Activated T-helper 2 cell treated with anti-CD3 and anti-CD28 coated beads, Interferon-gamma antibody, Interleukin-2, Interleukin-4, amounts not matched to agents 10 μg/mL and 5 μg/mL and 100 μg/mL, durations not matched to agents 14 hours and 24 hours and 36 hours (primary cell): Measurements from ENCODE around the gene EYA4. TPM values are rescaled to one million over a fixed set of nuclear protein-coding genes. Genes with fewer than 3 reads are reported as not detected.

Experiments
- DNase-seq: peaks from one replicate; pipeline ENCODE4 v3.0.0; 2021; ENCODE audit warnings: low spot score
- H3K27ac Mint-ChIP-seq: one replicate; pipeline ENCODE4 v1.8.0; 2021; ENCODE audit warnings: mixed read lengths
- H3K27me3 Mint-ChIP-seq: one replicate; pipeline ENCODE4 v1.8.0; 2021; ENCODE audit warnings: low read depth, mixed read lengths
- H3K36me3 Mint-ChIP-seq: one replicate; pipeline ENCODE4 v1.8.0; 2021; ENCODE audit warnings: low read depth, mixed read lengths
- H3K4me1 Mint-ChIP-seq: one replicate; pipeline ENCODE4 v1.8.0; 2021; ENCODE audit warnings: low read depth, mixed read lengths
- H3K4me3 Mint-ChIP-seq: one replicate; pipeline ENCODE4 v1.8.0; 2021; ENCODE audit warnings: low read depth, mild to moderate bottlenecking, moderate library complexity, mixed read lengths
- H3K9me3 Mint-ChIP-seq: one replicate; pipeline ENCODE4 v1.8.0; 2021; ENCODE audit warnings: mixed read lengths
- intact Hi-C: fragments of 100-400 bp; cut with micrococcal nuclease; formaldehyde crosslinking; loops from one replicate; pipeline ENCODE4 v1.15.1; 2023
- total RNA-seq: library from RNA; stranded (reverse); gene quantifications from 2 replicates; pipeline ENCODE4 v1.2.3, GENCODE V29; 2022

Gene EYA4
- total RNA-seq, 1 donor from 2014 or later = not detected

GRCh38 chr6:133348846-133349245, 107.7 kb downstream of the EYA4 start:
- no peak overlapping the region for H3K4me3 Mint-ChIP-seq
- DNase-seq = no peak
- no peaks in the 10 kb centered on the region for H3K36me3 Mint-ChIP-seq
- no peaks in the 10 kb centered on the region for H3K4me1 Mint-ChIP-seq
- H3K9me3 Mint-ChIP-seq = no peaks in the 10 kb centered on the region
- intact Hi-C loops = no loop called here
- no peaks in the 10 kb centered on the region for H3K27me3 Mint-ChIP-seq
- H3K27ac Mint-ChIP-seq = no peak overlapping the region

- Mint-ChIP-seq H3K27me3 (no peaks in the 10 kb centered on the region), H3K36me3 (no peaks in the 10 kb centered on the region), H3K4me3 (no peak overlapping the region), H3K4me1 (no peaks in the 10 kb centered on the region), H3K9me3 (no peaks in the 10 kb centered on the region), H3K27ac (no peak overlapping the region)
- DNase-seq = no peak
- intact Hi-C loops = no loop called here
Observed at GRCh38 chr6:133350928-133351327, 109.8 kb downstream of the EYA4 start.

DNA sequence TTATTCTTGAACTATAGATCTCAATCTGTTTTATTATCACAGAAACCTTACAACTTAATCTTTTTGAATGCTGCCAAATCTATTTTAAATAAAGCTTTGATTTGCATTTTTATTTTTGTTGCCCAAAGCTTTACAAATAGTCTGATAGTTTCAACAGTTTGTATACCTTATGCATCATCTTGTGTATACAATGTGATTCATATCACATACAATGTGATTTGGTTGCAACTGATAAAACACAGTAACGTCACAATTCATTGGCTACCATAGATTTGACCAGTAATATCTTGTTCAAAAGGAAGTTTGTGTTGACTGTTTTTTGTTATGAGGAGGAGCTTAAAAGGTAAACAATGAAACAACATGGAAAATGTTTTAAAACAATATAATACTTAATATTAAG, 110.9 kb downstream of the EYA4 start:
- Mint-ChIP-seq H3K27ac (no peak overlapping the region), H3K4me1 (no peaks in the 10 kb centered on the region), H3K9me3 (no peaks in the 10 kb centered on the region), H3K4me3 (no peak overlapping the region), H3K36me3 (no peaks in the 10 kb centered on the region), H3K27me3 (no peaks in the 10 kb centered on the region)
- DNase-seq = no peak
- intact Hi-C loops = no loop called here

DNA sequence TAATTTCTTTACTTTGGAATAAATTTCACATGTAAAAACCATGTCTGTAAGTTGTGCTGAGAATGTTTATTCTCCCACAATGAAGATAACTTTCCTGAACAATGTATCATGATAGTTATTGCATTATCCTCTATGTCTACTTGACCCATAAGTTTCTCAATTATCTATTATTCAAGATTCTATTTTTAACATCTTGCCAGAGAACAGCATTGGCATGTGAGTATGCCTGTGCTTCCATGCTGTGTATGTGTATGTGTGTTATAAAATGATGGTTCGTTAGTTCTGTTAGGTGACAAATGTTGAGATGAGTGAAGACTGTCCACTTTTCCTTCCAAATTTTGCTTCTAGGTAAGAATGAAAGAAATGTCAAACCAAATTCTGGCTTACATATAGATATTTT, 111.9 kb downstream of the EYA4 start:
- H3K27ac Mint-ChIP-seq = no peak overlapping the region
- no peak overlapping the region for H3K4me3 Mint-ChIP-seq
- intact Hi-C loops = no loop called here
- no peaks in the 10 kb centered on the region for H3K4me1 Mint-ChIP-seq
- no peak for DNase-seq
- H3K9me3 Mint-ChIP-seq = no peaks in the 10 kb centered on the region
- H3K27me3 Mint-ChIP-seq = no peaks in the 10 kb centered on the region
- no peaks in the 10 kb centered on the region for H3K36me3 Mint-ChIP-seq

- Mint-ChIP-seq H3K36me3 (no peaks in the 10 kb centered on the region), H3K4me3 (no peak overlapping the region), H3K4me1 (no peaks in the 10 kb centered on the region), H3K27ac (no peak overlapping the region), H3K9me3 (no peaks in the 10 kb centered on the region), H3K27me3 (no peaks in the 10 kb centered on the region)
- DNase-seq = no peak
- intact Hi-C loops = no loop called here
Observed at GRCh38 chr6:133355922-133356321, 114.8 kb downstream of the EYA4 start.

DNA sequence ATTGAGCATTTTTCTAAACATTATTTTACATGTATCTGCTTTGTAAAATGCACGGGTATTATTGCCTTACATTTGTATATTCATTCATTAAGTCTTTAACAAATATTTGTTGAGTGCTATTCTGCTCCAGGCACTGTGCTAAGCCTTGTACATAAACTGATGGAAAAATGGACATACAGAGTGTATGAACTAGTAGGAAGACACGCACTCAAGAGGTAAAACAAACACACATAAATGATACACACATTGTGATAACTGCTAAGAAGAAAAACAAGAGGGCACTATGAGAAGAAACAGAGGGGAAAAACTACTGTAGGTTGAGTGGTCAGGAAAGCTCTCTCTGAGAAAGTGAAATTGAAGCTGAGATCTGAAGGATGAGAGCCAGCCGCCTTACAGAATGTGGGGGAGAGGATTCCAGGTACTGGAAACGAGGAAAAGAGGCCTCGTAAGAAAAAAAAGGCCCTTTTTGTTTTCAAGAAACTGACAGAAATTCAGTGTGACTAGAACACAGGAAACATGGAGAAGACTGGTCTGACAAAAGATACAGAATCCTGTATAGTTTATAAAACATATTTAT, 117.5 kb downstream of the EYA4 start:
- Mint-ChIP-seq H3K27ac (no peak overlapping the region), H3K4me1 (no peaks in the 10 kb centered on the region), H3K36me3 (no peaks in the 10 kb centered on the region), H3K27me3 (no peaks in the 10 kb centered on the region), H3K4me3 (no peak overlapping the region), H3K9me3 (no peaks in the 10 kb centered on the region)
- DNase-seq = no peak
- intact Hi-C loops = no loop called here

- no peaks in the 10 kb centered on the region for H3K9me3 Mint-ChIP-seq
- H3K4me3 Mint-ChIP-seq = no peak overlapping the region
- intact Hi-C loops = no loop called here
- no peaks in the 10 kb centered on the region for H3K36me3 Mint-ChIP-seq
- no peak overlapping the region for H3K27ac Mint-ChIP-seq
- no peaks in the 10 kb centered on the region for H3K27me3 Mint-ChIP-seq
- no peak for DNase-seq
- no peaks in the 10 kb centered on the region for H3K4me1 Mint-ChIP-seq
Observed at GRCh38 chr6:133359256-133359655, 118.1 kb downstream of the EYA4 start.

DNA sequence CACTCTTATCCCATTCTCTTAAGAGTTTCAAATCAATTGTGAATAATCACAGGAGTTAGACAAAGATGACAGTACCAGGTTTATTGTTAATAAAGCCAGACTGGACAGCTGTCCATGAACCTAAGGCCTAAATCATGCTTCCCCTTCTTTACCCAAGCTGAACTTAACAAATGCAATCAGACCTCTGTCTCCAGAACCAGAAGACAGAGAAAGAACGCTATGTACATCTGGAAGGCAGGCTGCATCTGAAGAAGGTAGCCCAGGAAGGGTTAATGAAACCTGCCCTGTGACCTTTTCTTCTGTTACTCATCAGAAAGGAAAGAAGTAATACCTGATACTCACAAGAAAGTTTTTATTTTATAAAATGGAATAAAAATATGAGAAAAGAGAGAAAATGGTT, 118.6 kb downstream of the EYA4 start:
- no peaks in the 10 kb centered on the region for H3K9me3 Mint-ChIP-seq
- no peaks in the 10 kb centered on the region for H3K27me3 Mint-ChIP-seq
- no peaks in the 10 kb centered on the region for H3K4me1 Mint-ChIP-seq
- no peaks in the 10 kb centered on the region for H3K36me3 Mint-ChIP-seq
- no peak for DNase-seq
- H3K27ac Mint-ChIP-seq = no peak overlapping the region
- intact Hi-C loops = no loop called here
- H3K4me3 Mint-ChIP-seq = no peak overlapping the region

- Mint-ChIP-seq H3K27ac (no peak overlapping the region), H3K9me3 (no peaks in the 10 kb centered on the region), H3K36me3 (no peaks in the 10 kb centered on the region), H3K4me3 (no peak overlapping the region), H3K4me1 (no peaks in the 10 kb centered on the region), H3K27me3 (no peaks in the 10 kb centered on the region)
- intact Hi-C loops = no loop called here
- DNase-seq = no peak
Observed at GRCh38 chr6:133360194-133360593, 119.0 kb downstream of the EYA4 start.

GRCh38 chr6:133362813-133363212, 121.7 kb downstream of the EYA4 start:
- H3K4me3 Mint-ChIP-seq = no peak overlapping the region
- H3K4me1 Mint-ChIP-seq = no peaks in the 10 kb centered on the region

GRCh38 chr6:133368664-133369063, 127.5 kb downstream of the EYA4 start:
- Mint-ChIP-seq H3K36me3 (no peaks in the 10 kb centered on the region), H3K4me1 (no peaks in the 10 kb centered on the region), H3K4me3 (no peak overlapping the region), H3K27ac (no peak overlapping the region), H3K27me3 (no peaks in the 10 kb centered on the region), H3K9me3 (no peaks in the 10 kb centered on the region)
- no peak for DNase-seq
- intact Hi-C loops = no loop called here

More at GRCh38 chr6:133362813-133363212, 121.7 kb downstream of the EYA4 start:
- no peak for DNase-seq
- no peaks in the 10 kb centered on the region for H3K36me3 Mint-ChIP-seq
- H3K27ac Mint-ChIP-seq = no peak overlapping the region
- intact Hi-C loops = no loop called here
- no peaks in the 10 kb centered on the region for H3K27me3 Mint-ChIP-seq
- no peaks in the 10 kb centered on the region for H3K9me3 Mint-ChIP-seq

GRCh38 chr6:133369773-133370272, 128.7 kb downstream of the EYA4 start:
- Mint-ChIP-seq H3K36me3 (no peaks in the 10 kb centered on the region), H3K4me1 (no peaks in the 10 kb centered on the region), H3K9me3 (no peaks in the 10 kb centered on the region), H3K27ac (no peak overlapping the region), H3K27me3 (no peaks in the 10 kb centered on the region), H3K4me3 (no peak overlapping the region)
- intact Hi-C loops = no loop called here
- no peak for DNase-seq

- intact Hi-C loops = no loop called here
- Mint-ChIP-seq H3K27ac (no peak overlapping the region), H3K27me3 (no peaks in the 10 kb centered on the region), H3K4me3 (no peak overlapping the region), H3K9me3 (no peaks in the 10 kb centered on the region), H3K4me1 (no peaks in the 10 kb centered on the region), H3K36me3 (no peaks in the 10 kb centered on the region)
- DNase-seq = no peak
Observed at GRCh38 chr6:133376743-133377142, 135.6 kb downstream of the EYA4 start.

DNA sequence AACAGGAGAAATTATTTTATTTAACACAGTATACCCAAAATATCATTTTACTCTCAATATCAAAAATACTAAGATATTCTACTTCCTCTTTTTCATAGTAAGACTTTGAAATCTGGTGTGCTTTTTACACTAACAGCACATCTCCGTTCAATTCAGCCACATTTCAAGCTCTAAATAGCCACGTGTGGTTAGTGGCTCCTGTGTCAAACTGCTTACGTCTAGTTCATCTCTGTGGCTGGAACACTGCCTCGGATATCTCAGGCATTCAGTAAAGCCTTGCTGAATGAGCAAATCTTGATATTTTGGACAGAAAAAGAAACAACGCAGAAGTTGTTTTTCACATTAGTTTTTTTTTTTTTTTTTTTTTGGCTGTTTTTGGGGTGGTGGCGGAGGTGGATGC, 136.1 kb downstream of the EYA4 start:
- Mint-ChIP-seq H3K27me3 (no peaks in the 10 kb centered on the region), H3K4me3 (no peak overlapping the region)

More for the DNA sequence above, 136.1 kb downstream of the EYA4 start:
- H3K36me3 Mint-ChIP-seq = no peaks in the 10 kb centered on the region
- no peak overlapping the region for H3K27ac Mint-ChIP-seq
- no peak for DNase-seq
- no peaks in the 10 kb centered on the region for H3K9me3 Mint-ChIP-seq
- H3K4me1 Mint-ChIP-seq = no peaks in the 10 kb centered on the region
- intact Hi-C loops = no loop called here
